Breast epithelium (tissue), 4 donors: Measurements from ENCODE around the gene RABEPK. TPM values are rescaled to one million over a fixed set of nuclear protein-coding genes. Genes with fewer than 3 reads are reported as not detected.
A peak's percentile ranks its signal among the peaks of the same experiment; 100 is the strongest.
"Not testable (repeated sequence)": the region's sequence is repeated elsewhere in the genome, so short reads cannot be mapped to it uniquely, and the experiment has no call there.

Experiments
- DNase-seq, 2 donors: peaks; one replicate each; pipeline ENCODE4 v3.0.0-alpha.2; 2019; ENCODE audit warnings: low spot score in 2 of 2
- H3K27ac ChIP-seq, 2 donors: fragments of 200-600 bp; sonication (generic) in 1 of 2; one replicate each; pipeline ENCODE4 v1.5.1; 2016 to 2019; ENCODE audit warnings: mild to moderate bottlenecking in 1 of 2
- H3K27me3 ChIP-seq, 2 donors: fragments of 200-600 bp; sonication (generic) in 1 of 2; one replicate each; pipeline versions ENCODE4 v1.5.1 to v1.6.0; 2017 to 2019; ENCODE audit warnings: control low read depth in 1 of 2, mild to moderate bottlenecking in 1 of 2
- H3K36me3 ChIP-seq: fragments of 200-600 bp; one replicate; pipeline ENCODE4 v1.5.1; 2019
- H3K4me1 ChIP-seq, 2 donors: fragments of 200-600 bp; sonication (generic); one replicate each; pipeline ENCODE4 v1.5.1; 2016 to 2019; ENCODE audit warnings: control low read depth in 1 of 2
- H3K4me3 ChIP-seq, 3 donors: fragments of 200-600 bp; sonication (generic); 1 replicate in 2 of 3; 2 replicates in 1 of 3; pipeline ENCODE4 v1.5.1; 2016 to 2019; ENCODE audit warnings: mild to moderate bottlenecking in 3 of 3, moderate library complexity in 2 of 3
- H3K9me3 ChIP-seq, 2 donors: fragments of 200-600 bp; sonication (generic) in 1 of 2; one replicate each; pipeline ENCODE4 v1.5.1; 2016 to 2019; ENCODE audit warnings: control low read depth in 1 of 2
- POLR2A ChIP-seq: fragments of 450-650 bp; IDR thresholded peaks from one replicate; pipeline ENCODE4 v1.6.1; 2016; ENCODE audit warnings: antibody characterized with exemption, mild to moderate bottlenecking, moderate library complexity
- POLR2AphosphoS5 ChIP-seq, 3 donors: sonication (generic); formaldehyde crosslinking; IDR thresholded peaks; one replicate each; pipeline ENCODE4 v1.6.1; 2017; ENCODE audit warnings: antibody characterized with exemption in 3 of 3
- intact Hi-C: fragments of 100-400 bp; cut with DNase I; formaldehyde crosslinking; loops from one replicate; pipeline ENCODE4 v1.15.1; 2023; ENCODE audit warnings: low total_unique reads
- total RNA-seq, 3 donors: library from RNA; depleted of rRNA; stranded (reverse); fragments of >200 nt; gene quantifications; one replicate each; pipeline ENCODE4 v1.1.0, GENCODE V29; 2016
- TF ChIP-seq, protein P1 (sequence below), 3 donors: fragments of 450-650 bp; IDR thresholded peaks; one replicate each; pipeline ENCODE4 v1.5.1; 2016 to 2017; ENCODE audit warnings: antibody characterized with exemption in 3 of 3, mild to moderate bottlenecking in 3 of 3, moderate library complexity in 3 of 3

Gene RABEPK
- total RNA-seq, 3 donors from 2014 or later = 14.0 to 25.6 (median 17.9) TPM

DNA sequence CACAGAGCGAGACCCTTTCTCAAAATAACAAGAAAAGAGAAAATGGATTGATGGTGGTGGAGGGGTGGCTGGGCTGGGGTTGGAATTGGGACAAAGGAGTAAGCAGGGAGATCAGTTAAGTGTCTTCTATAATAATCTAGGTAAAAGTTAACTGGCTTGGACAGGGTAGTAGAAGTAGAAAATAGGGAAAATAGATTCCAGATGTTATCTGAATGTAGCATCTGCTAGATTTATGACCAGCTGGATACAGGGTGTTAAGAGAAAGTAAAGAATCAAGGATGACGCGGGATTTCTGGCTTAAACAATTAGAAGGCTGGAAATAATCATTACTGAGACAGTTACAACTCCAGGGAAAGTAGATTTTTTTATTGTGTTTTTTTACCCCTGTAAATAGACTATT lies 23.7 kb upstream of the RABEPK start:
- no peaks in the 10 kb centered on the region for H3K36me3 ChIP-seq
- no peak for DNase-seq
- peak overlapping the region in 2 of 3 donors; percentile 11 to 39 for H3K4me3 ChIP-seq
- no peaks in the 10 kb centered on the region for H3K9me3 ChIP-seq
- no peaks in the 10 kb centered on the region for H3K4me1 ChIP-seq
- peak overlapping the region in 1 of 2 donors; percentile 49 for H3K27ac ChIP-seq
- intact Hi-C loops = no loop called here
- TF ChIP-seq, protein P1, sequence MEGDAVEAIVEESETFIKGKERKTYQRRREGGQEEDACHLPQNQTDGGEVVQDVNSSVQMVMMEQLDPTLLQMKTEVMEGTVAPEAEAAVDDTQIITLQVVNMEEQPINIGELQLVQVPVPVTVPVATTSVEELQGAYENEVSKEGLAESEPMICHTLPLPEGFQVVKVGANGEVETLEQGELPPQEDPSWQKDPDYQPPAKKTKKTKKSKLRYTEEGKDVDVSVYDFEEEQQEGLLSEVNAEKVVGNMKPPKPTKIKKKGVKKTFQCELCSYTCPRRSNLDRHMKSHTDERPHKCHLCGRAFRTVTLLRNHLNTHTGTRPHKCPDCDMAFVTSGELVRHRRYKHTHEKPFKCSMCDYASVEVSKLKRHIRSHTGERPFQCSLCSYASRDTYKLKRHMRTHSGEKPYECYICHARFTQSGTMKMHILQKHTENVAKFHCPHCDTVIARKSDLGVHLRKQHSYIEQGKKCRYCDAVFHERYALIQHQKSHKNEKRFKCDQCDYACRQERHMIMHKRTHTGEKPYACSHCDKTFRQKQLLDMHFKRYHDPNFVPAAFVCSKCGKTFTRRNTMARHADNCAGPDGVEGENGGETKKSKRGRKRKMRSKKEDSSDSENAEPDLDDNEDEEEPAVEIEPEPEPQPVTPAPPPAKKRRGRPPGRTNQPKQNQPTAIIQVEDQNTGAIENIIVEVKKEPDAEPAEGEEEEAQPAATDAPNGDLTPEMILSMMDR (IDR thresholded peaks at IDR 0.05) = no peak
- TF ChIP-seq POLR2AphosphoS5 (IDR thresholded peaks at IDR 0.05) (no peak), POLR2A (no peak)
- no peaks in the 10 kb centered on the region for H3K27me3 ChIP-seq

GRCh38 chr9:125177888-125178287 lies 22.5 kb upstream of the RABEPK start:
- Histone ChIP-seq H3K27me3 (no peaks in the 10 kb centered on the region), H3K9me3 (no peaks in the 10 kb centered on the region), H3K4me1 (no peaks in the 10 kb centered on the region), H3K36me3 (no peaks in the 10 kb centered on the region), H3K4me3 (no peak overlapping the region), H3K27ac (no peak overlapping the region)
- no peak for DNase-seq
- intact Hi-C loops = no loop called here
- TF ChIP-seq, protein P1 (IDR thresholded peaks at IDR 0.05) = no peak
- no peak for TF ChIP-seq POLR2A
- no peak for TF ChIP-seq POLR2AphosphoS5 (IDR thresholded peaks at IDR 0.05)

DNA sequence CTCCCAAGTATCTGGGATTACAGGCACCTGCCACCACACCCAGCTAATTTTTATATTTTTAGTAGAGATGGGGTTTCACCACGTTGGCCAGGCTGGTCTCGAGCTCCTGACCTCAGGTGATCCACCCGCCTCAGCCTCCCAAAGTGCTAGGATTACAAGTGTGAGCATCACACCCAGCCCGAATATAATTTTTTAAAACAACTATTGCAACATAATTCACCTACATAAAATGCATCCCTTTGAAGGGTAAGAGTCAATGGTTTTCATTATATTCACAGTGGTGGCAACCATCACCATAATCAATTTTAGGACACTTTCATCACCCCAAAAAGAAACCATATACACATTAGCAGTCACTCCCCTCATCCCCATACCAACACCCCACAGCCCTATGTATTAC lies 20.6 kb upstream of the RABEPK start:
- H3K9me3 ChIP-seq, H3K4me1 ChIP-seq, H3K27ac ChIP-seq, intact Hi-C loops, H3K36me3 ChIP-seq, H3K4me3 ChIP-seq, H3K27me3 ChIP-seq, DNase-seq: not testable (repeated sequence)

- Histone ChIP-seq H3K4me3 (no peak overlapping the region), H3K27me3 (no peaks in the 10 kb centered on the region), H3K27ac (no peak overlapping the region), H3K4me1 (no peaks in the 10 kb centered on the region), H3K9me3 (no peaks in the 10 kb centered on the region), H3K36me3 (no peaks in the 10 kb centered on the region)
- TF ChIP-seq, protein P1 (IDR thresholded peaks at IDR 0.05) = no peak
- TF ChIP-seq POLR2AphosphoS5 (IDR thresholded peaks at IDR 0.05) (no peak), POLR2A (no peak)
- no peak for DNase-seq
- intact Hi-C loops = no loop called here
Observed at GRCh38 chr9:125180876-125181275, 19.5 kb upstream of the RABEPK start.

- H3K27me3 ChIP-seq, DNase-seq, H3K4me1 ChIP-seq, intact Hi-C loops, H3K4me3 ChIP-seq, H3K27ac ChIP-seq, H3K36me3 ChIP-seq, H3K9me3 ChIP-seq: not testable (repeated sequence)
Observed at GRCh38 chr9:125181756-125182155, 18.6 kb upstream of the RABEPK start.

DNA sequence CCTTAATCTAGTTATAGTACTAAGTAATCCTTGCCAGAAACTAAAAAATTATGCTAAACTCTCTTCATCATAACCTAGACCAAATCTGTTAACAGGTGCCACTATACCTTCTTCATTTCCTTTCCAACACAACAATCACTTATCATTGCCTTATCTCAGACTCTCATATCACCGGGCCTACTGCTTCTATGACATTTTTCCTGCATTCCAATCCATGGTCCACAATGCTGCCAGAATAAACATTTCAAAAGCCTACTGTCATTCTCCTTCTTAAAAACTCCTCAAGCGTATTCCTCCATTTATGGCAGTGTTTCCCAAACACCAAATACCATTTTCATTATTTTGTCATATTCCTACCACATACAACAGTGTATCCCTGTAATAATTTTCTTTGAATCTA lies 17.3 kb upstream of the RABEPK start:
- DNase-seq = no peak
- Histone ChIP-seq H3K4me3 (no peak overlapping the region), H3K4me1 (no peaks in the 10 kb centered on the region), H3K27me3 (no peaks in the 10 kb centered on the region), H3K9me3 (no peaks in the 10 kb centered on the region), H3K27ac (no peak overlapping the region), H3K36me3 (no peaks in the 10 kb centered on the region)
- intact Hi-C loops = no loop called here
- TF ChIP-seq, protein P1 (IDR thresholded peaks at IDR 0.05) = no peak
- TF ChIP-seq POLR2A (no peak), POLR2AphosphoS5 (IDR thresholded peaks at IDR 0.05) (no peak)
